Astrocyte (in vitro differentiated cells and primary cell): ENCODE results near the gene SCRN3. TPM values are rescaled to one million over a fixed set of nuclear protein-coding genes. Genes with fewer than 3 reads are reported as not detected.

Experiments used
- DNase-seq: peaks from one replicate; pipeline ENCODE4 v3.0.0-alpha.2; 2010; ENCODE audit warnings: low read depth
- FAIRE-seq: peaks from 2 replicates; lab custom pipeline; 2011; peaks lifted over from hg19 to GRCh38; lab: Jason Lieb, UNC
- H2AFZ ChIP-seq: 2 replicates; pipeline ENCODE4 v1.6.0; 2012; ENCODE audit warnings: low read depth, low read length, inconsistent platforms
- H3K27ac ChIP-seq: 2 replicates; pipeline ENCODE4 v1.5.1; 2011; ENCODE audit warnings: low read depth, low read length, inconsistent platforms
- H3K27me3 ChIP-seq: 2 replicates; pipeline ENCODE4 v1.6.0; 2011; ENCODE audit warnings: low read length, inconsistent platforms; ENCODE audit not compliant: insufficient read depth
- H3K36me3 ChIP-seq: 2 replicates; pipeline ENCODE4 v1.5.1; 2011; ENCODE audit warnings: low read length, inconsistent platforms; ENCODE audit not compliant: insufficient read depth
- H3K4me1 ChIP-seq: 2 replicates; pipeline ENCODE4 v1.5.1; 2011; ENCODE audit warnings: low read length, inconsistent platforms; ENCODE audit not compliant: insufficient read depth
- H3K4me2 ChIP-seq: 2 replicates; pipeline ENCODE4 v1.6.0; 2012; ENCODE audit warnings: low read length, inconsistent platforms
- H3K4me3 ChIP-seq: 2 replicates; pipeline ENCODE4 v1.5.1; 2011; ENCODE audit warnings: low read depth, mild to moderate bottlenecking, low read length, inconsistent platforms; ENCODE audit not compliant: insufficient read depth
- H3K79me2 ChIP-seq: 2 replicates; pipeline ENCODE4 v1.6.0; 2012; ENCODE audit warnings: mild to moderate bottlenecking, low read length, inconsistent platforms; ENCODE audit not compliant: insufficient read depth
- H3K9ac ChIP-seq: 2 replicates; pipeline ENCODE4 v1.6.0; 2012; ENCODE audit warnings: mild to moderate bottlenecking, low read length, inconsistent platforms
- H3K9me3 ChIP-seq: 2 replicates; pipeline ENCODE4 v1.5.1; 2012; ENCODE audit warnings: low read depth, mild to moderate bottlenecking, low read length, inconsistent platforms; ENCODE audit not compliant: insufficient read depth
- H4K20me1 ChIP-seq: 2 replicates; pipeline ENCODE4 v1.6.0; 2012; ENCODE audit warnings: low read length, inconsistent platforms; ENCODE audit not compliant: insufficient read depth
- H3K27ac Mint-ChIP-seq: one replicate; pipeline ENCODE4 v1.8.0; 2021; ENCODE audit warnings: mild to moderate bottlenecking, mixed read lengths; ENCODE audit not compliant: unreplicated experiment
- H3K27me3 Mint-ChIP-seq: one replicate; pipeline ENCODE4 v1.8.0; 2021; ENCODE audit warnings: low read depth, mixed read lengths; ENCODE audit not compliant: unreplicated experiment
- H3K36me3 Mint-ChIP-seq: one replicate; pipeline ENCODE4 v1.8.0; 2021; ENCODE audit warnings: low read depth, mixed read lengths; ENCODE audit not compliant: unreplicated experiment
- H3K4me1 Mint-ChIP-seq: one replicate; pipeline ENCODE4 v1.8.0; 2021; ENCODE audit warnings: low read depth, mixed read lengths; ENCODE audit not compliant: unreplicated experiment
- H3K4me3 Mint-ChIP-seq: one replicate; pipeline ENCODE4 v1.8.0; 2021; ENCODE audit warnings: mild to moderate bottlenecking, moderate library complexity, mixed read lengths; ENCODE audit not compliant: unreplicated experiment
- H3K9me3 Mint-ChIP-seq: one replicate; pipeline ENCODE4 v1.8.0; 2021; ENCODE audit warnings: mild to moderate bottlenecking, mixed read lengths; ENCODE audit not compliant: unreplicated experiment
- CTCF ChIP-seq: IDR thresholded peaks from 2 replicates; pipeline ENCODE4 v1.5.1; 2011; ENCODE audit warnings: low read depth, mild to moderate bottlenecking, inconsistent platforms, low read length, moderate library complexity; ENCODE audit not compliant: insufficient read depth
- EZH2 ChIP-seq: IDR thresholded peaks from 2 replicates; pipeline ENCODE4 v1.6.1; 2012; ENCODE audit warnings: mild to moderate bottlenecking, low read length, inconsistent platforms; ENCODE audit not compliant: insufficient read depth
- total RNA-seq: library from RNA; stranded (reverse); gene quantifications from 2 replicates; pipeline ENCODE4 v1.2.1, GENCODE V29; 2021

Gene SCRN3
- total RNA-seq, 1 donor from 2014 or later: 20.1 TPM

DNA sequence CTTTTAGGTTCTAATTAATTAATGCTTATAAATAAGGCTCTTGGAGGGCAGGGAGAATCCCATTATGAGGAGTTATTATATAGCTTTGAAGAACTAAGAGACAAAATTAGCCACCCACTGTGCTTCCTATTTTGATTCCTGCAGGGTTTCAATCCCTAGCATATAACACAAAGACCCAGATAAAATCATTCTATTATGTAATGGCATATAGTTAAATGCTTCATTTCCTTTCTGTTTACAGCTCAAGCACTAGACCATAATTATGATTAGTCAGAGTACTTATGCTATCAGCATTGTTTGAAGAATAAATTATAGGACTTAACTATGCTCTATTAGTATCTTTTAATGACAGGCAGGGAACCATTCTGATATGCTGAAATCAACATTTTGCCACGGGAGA is 82.2 kb downstream of the SCRN3 start:
- Histone ChIP-seq H3K27me3 (no peaks in the 10 kb centered on the region), H3K9me3 (no peaks in the 10 kb centered on the region), H3K4me3 (no peak overlapping the region), H3K27ac (no peak overlapping the region), H2AFZ (no peak overlapping the region), H3K9ac (no peak overlapping the region), H3K4me1 (peaks cover 6% of the 10 kb centered on the region), H3K79me2 (no peaks in the 10 kb centered on the region), H3K4me2 (no peak overlapping the region), H4K20me1 (no peaks in the 10 kb centered on the region), H3K36me3 (peaks cover 4% of the 10 kb centered on the region)
- TF ChIP-seq CTCF (no peak), EZH2 (no peak)
- Mint-ChIP-seq H3K27ac (no peak overlapping the region), H3K36me3 (peaks cover 2% of the 10 kb centered on the region), H3K9me3 (no peaks in the 10 kb centered on the region), H3K27me3 (no peaks in the 10 kb centered on the region), H3K4me1 (peaks cover 5% of the 10 kb centered on the region), H3K4me3 (no peak overlapping the region)
- DNase-seq (no peak), FAIRE-seq (no peak)

Other genes with a start within 250 kb of the SCRN3 start
- gene OLA1, start 147.2 kb upstream of the SCRN3 start, total RNA-seq: 94.6 and 104 TPM in 2 replicates
- not detected in 2 replicates for gene SP9, start 60.8 kb upstream of the SCRN3 start, total RNA-seq
- 9.3 and 11.0 TPM in 2 replicates for gene GPR155, start 91.3 kb downstream of the SCRN3 start, total RNA-seq
- gene WIPF1, start 202.1 kb downstream of the SCRN3 start, total RNA-seq: 19.3 and 25.1 TPM in 2 replicates